Measurements from ENCODE around the gene COPG2. TPM values are rescaled to one million over a fixed set of nuclear protein-coding genes. Genes with fewer than 3 reads are reported as not detected.
A peak's percentile ranks its signal among the peaks of the same experiment; 100 is the strongest.
"Not testable (repeated sequence)": the region's sequence is repeated elsewhere in the genome, so short reads cannot be mapped to it uniquely, and the experiment has no call there.

The COPG2 gene
- total RNA-seq, 1 donor from 2014 or later, result 18.2 TPM

DNA sequence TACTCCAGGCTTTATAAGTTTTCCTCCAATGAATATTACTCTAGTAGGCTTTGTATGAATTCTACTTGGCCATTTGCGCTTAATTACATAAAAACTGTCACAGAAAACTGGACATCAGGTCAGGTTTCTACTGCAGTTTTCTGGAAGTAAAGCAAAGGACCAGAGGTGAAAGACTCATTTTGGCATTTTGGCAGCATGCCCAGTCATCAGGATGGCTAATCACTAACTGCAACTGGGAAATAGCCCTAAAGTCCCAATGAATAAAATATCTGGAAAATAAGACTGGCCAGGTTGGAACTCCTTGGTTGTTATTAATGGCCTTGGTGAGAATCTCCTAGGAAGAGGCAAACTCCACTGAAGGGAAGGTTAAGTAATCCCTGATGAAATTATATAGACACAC is 75.5 kb downstream of the COPG2 start:
- DNase-seq (no peak), ATAC-seq (ENCODE audit: poor library complexity) (no peak)
- intact Hi-C loops (cut with DNase I), result no loop called here

DNA sequence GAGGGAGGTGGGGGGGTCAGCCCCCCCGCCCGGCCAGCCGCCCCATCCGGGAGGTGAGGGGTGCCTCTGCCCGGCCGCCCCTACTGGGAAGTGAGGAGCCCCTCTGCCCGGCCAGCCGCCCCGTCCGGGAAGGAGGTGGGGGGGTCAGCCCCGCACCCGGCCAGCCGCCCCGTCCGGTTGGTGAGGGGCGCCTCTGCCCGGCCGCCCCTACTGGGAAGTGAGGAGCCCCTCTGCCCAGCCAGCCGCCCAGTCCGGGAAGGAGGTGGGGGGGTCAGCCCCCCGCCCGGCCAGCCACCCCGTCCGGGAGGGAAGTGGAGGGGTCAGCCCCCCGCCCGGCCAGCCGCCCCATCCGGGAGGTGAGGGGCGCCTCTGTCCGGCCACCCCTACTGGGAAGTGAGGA is 77.1 kb downstream of the COPG2 start:
- DNase-seq; intact Hi-C loops (cut with DNase I); ATAC-seq (ENCODE audit: poor library complexity): not testable (repeated sequence)

DNA sequence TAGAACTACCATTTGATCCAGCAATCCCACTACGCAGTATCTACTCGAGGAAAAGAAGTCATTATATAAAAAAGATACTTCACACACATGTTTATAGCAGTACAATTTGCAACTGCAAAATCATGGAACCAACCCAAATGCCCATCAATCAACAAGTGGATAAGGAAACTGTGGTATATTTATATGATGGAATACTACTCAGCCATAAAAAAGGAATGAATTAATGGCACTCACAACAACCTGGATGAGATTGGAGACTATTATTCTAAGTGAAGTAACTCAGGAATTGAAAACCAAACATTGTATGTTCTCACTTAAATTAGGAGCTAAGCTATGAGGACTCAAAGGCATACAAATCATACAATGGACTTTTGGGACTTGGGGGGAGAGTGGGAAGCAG is 82.6 kb downstream of the COPG2 start:
- intact Hi-C loops (cut with DNase I); ATAC-seq (ENCODE audit: poor library complexity); DNase-seq: not testable (repeated sequence)

DNA sequence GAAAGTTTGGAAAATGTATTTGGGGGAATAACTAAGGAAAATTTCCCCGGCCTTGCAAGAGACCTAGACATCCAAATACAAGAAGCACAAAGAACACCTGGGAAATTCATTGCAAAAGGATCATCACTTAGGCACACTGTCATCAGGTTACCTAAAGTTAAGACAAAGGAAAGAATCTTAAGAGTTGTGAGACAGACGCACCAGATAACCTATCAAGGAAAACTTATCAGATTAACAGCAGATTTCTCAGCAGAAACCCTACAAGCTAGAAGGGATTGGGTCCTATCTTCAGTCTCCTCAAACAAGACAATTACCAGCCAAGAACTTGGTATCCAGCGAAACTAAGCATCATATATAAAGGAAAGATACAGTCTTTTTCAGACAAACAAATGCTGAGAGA is 93.4 kb downstream of the COPG2 start:
- ATAC-seq (ENCODE audit: poor library complexity); intact Hi-C loops (cut with DNase I); DNase-seq: not testable (repeated sequence)

DNA sequence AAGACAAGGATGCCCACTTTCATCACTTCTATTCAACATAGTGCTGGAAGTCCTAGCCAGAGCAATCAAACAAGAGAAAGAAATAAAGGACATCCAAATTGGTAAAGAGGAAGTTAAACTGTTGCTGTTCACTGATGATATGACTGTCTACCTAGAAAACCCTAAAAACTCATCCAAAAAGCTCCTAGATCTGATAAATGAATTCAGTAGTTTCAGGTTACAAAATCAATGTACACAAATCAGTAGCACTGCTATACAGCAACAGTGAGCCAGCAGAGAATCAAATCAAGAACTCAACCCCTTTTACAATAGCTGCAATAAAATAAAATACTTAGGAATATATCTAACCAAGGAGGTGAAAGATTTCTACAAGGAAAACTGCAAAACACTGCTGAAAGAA is 98.4 kb downstream of the COPG2 start:
- ATAC-seq (ENCODE audit: poor library complexity); intact Hi-C loops (cut with DNase I); DNase-seq: not testable (repeated sequence)

DNA sequence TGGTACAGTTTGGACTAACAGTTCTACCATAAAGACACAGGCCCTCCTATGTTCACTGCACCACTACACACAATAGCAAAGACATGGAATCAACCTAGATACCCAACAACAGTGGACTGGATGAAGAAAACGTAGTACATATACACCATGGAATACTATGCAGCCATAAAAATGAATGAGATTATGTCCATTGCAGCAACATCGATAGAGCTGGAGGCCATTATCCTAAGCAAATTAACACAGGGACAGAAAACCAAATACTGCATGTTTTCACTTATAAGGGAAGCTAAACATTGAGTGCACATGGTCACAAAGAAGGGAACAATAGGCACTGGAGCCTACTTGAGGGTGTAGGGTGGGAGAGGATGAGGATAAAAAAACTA is 101.7 kb downstream of the COPG2 start:
- no peak for ATAC-seq (ENCODE audit: poor library complexity)
- no peak for DNase-seq
- intact Hi-C loops (cut with DNase I), result no loop called here

DNA sequence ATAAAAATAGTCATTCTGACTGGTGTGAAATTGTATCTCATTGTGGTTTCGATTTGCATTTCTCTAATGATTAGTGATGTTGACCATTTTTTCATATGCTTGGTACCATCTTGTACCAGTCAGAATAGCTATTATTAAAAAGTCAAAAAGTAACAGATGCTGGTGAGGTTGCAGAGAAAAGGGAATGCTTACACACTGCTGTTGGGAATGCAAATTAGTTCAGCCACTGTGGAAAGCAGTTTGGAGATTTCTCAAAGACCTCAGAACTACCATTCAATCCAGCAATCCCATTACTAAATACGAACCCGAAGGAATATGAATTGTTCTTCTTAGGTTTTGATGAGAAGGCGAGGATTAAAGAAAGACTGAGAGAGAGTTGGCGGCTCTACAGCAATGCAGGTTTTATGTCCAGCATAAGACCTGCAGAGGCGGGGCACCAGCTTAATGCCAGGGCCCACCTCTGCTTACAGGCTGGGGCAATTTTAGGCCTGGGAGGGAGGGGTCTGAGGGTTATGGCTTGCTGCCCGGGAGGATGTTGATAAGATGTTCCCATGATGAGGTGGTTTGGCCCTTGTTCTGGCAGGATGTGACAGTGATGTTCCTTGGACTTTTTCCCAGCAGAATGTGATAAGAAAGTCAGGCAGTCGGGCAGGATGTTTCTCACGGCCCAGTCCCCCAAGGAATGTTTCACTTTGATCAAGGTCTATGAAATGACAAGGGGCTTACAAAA is 102.2 kb downstream of the COPG2 start:
- intact Hi-C loops (cut with DNase I), result no loop called here
- DNase-seq (peak; percentile 87), ATAC-seq (ENCODE audit: poor library complexity) (peak; percentile 99)

DNA sequence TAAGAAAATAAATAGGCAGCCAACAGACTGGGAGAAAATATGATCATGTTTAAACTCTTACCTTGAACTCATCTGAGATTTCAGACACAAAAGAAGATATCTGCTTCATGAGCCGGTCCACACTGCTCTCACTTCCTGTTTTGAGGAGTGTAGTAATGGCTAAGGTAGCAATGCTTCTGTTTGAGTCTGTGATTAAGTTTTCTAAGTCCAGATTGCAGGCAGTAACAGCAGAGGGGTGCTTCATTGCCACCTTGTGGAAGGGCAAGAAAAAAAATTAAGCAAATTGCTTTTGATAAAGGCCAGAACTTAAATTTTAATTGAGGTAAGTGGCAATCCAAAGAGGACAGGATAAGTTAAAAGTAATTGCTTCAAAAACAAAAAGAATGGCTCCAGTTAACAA is 107.6 kb downstream of the COPG2 start:
- intact Hi-C loops (cut with DNase I), result no loop called here
- ATAC-seq (ENCODE audit: poor library complexity), result no peak
- no peak for DNase-seq

DNA sequence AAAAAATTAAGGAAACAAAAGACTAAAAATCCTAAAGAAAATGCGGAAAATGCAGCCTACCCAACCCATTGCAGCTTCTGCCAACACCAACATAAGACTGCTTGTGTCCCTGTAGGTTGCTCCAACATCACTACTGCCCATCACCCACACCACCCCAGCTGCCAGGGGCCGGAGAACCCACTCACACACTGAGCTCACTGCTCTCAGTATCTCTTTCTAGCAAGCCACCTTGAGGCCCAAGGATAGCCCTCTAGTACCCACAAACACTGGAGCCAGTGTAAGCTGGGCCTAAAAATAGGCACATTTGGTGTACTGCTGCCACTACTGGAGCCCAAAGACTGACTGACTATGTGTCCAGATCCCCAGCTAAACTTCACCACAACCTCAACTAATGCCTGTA is 109.4 kb downstream of the COPG2 start:
- ATAC-seq (ENCODE audit: poor library complexity) (peak; percentile 56), DNase-seq (no peak)
- intact Hi-C loops (cut with DNase I), result no loop called here

DNA sequence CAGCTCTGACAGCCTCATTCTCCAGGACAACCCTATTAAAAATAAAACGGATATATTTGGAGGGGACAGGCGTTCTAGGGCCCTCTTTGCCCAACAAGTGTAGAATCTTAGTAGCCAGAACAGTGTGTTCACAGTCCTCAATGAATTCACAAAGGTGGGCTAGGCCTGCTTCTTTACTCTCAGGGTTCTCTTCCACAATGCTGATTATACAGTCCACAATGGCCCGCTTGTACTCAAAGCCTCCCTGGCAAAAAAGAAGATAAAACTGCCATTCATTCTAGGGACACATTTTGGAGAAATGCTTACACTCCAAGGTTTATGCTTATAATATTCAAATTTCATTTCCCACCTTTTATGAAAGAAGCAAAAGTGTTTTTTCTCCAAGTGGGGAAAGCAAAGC is 114.1 kb downstream of the COPG2 start:
- DNase-seq, result no peak
- no peak for ATAC-seq (ENCODE audit: poor library complexity)
- intact Hi-C loops (cut with DNase I), result no loop called here

DNA sequence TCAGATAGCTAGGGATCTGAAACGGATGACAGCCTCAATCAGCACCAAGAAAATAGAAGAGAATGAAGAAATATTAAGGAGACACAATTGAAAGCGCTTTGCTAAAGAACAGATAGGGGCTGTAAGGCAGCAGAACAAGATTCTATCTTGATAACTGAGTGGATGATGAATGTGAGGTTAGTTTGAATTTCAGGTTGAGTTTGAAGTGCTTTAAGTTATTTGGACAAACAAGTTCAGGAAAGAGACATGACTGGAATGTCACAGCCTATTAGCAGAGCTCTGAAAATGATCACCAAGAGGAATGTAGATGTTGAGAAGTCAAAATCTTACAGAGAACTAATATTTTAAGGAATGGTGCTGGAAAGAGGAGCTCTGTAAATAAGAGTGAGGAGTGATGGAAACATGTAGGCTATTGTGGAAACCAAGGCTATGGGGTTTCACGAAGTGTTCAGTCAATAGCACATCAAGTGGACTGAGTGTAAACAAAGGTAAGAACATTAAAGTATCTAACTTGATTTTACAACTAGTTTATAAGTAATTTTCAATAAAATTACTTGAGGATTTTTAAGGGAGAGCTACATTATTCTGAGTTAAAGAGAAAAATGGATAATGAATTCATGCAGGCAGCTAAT is 115.0 kb downstream of the COPG2 start:
- ATAC-seq (ENCODE audit: poor library complexity) (no peak), DNase-seq (no peak)
- intact Hi-C loops (cut with DNase I), result no loop called here

DNA sequence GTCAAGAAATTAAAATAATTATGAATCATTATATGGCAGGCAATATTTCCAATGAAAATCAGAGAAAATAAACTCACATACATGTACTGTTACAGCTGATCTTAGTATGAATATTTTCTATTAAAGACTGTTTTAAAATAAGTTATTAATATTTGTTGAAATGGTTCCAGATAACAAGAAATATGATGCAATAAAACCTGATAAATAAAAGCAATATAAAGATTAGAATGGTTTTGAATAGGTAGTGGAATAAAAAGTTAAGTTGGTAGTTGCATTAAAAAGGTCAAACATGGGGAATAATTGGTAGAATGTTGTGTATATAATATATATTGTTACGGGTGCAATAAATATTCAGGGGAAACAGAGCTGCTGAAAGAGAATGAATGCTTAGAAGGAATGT is 124.2 kb downstream of the COPG2 start:
- ATAC-seq (ENCODE audit: poor library complexity) (no peak), DNase-seq (no peak)

DNA sequence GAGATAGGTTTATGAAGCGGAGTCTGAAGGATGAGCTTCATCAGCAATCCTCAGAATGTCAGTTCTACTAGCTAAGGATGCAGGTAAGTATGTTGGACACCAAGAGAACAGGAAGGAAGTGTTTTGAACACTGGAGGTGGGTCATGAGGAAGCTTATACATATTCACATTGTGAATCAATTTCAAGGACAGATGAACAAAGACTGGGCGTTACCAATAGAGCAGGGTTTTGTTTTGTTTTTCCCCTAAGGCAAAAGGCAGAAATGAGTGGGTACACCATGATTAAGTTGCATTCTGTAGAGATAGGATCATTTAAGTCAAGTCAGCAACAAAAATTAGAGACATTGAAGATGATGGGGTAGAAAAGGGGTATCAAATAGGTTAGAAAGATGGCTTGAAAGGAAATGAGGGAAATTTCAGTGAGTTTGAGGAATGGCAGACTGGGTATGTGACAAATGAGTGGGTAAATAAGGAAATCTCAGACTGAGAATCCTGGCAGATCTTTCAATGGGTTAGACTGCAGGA is 125.0 kb downstream of the COPG2 start:
- no peak for DNase-seq
- no peak for ATAC-seq (ENCODE audit: poor library complexity)
- intact Hi-C loops (cut with DNase I), result no loop called here

More for the DNA sequence above, 124.2 kb downstream of the COPG2 start:
- intact Hi-C loops (cut with DNase I), result no loop called here

DNA sequence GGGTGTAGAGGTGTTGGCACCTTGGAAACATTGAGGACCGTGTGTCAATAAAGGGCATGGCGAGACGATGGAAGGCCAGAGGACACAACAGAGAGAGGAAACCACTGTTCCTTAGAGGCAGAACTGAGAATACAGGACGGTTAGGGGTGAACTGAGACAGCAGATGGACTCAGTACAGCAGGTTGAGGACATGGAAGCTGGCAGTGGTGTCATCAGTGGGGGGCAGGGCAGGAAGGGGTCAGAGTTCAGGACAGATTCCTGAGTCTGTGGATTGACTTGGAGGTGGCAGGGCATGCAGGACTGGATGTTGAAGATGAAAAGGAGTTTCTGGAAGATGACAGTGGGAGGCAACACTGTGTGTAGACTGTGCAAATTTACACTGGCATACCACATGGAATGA is 126.3 kb downstream of the COPG2 start:
- DNase-seq; intact Hi-C loops (cut with DNase I); ATAC-seq (ENCODE audit: poor library complexity): not testable (repeated sequence)

DNA sequence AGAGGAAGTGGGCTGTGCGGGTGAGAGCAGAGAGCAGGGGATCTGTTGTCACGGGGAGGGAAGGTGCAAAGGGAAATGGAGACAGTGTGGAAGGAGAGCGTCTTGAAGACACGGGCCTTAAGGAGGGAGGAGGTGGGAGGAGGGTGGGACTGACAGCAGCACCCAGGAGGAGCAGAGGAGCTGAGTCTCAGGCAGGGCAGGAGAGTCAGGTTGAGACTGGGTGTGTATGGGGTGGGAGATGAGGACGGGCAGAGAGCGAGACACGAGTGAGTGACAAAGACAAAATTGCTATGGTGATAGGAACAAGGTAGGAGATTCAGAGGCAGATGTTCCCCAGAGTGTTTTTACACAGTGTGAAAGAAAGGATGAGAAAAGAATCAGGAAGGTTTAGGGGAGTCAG is 127.3 kb downstream of the COPG2 start:
- intact Hi-C loops (cut with DNase I); ATAC-seq (ENCODE audit: poor library complexity); DNase-seq: not testable (repeated sequence)

DNA sequence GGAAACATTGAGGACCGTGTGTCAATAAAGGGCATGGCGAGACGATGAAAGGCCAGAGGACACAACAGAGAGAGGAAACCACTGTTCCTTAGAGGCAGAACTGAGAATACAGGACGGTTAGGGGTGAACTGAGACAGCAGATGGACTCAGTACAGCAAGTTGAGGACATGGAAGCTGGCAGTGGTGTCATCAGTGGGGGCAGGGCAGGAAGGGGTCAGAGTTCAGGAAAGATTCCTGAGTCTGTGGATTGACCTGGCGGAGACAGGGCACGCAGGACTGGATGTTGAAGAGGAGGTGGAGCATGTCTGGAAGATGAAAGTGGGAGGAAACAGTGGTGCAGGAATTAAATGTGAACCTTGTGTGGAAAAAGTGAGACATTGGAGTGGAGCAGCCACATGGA is 130.7 kb downstream of the COPG2 start:
- intact Hi-C loops (cut with DNase I); ATAC-seq (ENCODE audit: poor library complexity): not testable (repeated sequence)

DNA sequence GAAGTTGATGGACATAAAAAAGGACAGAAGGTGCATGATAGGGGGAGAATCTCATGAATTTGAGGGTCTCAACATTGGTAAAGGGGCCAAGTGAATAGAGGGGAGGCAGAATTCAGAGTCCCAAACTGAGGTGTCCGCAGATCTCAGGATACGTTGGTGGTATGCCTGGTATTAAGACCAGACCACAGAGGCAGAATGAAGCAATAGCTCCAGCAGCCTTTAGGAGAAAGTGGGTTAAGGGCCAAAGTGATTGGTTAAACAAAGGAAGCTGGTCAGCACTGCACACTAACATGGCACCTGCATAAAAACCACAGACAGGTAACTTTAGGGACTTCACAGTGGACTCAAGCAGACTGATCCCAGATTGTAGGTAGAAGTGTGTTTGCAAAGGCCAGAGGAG is 139.1 kb downstream of the COPG2 start:
- no peak for DNase-seq
- intact Hi-C loops (cut with DNase I), result no loop called here
- ATAC-seq (ENCODE audit: poor library complexity), result no peak

More for the DNA sequence above, 130.7 kb downstream of the COPG2 start:
- DNase-seq, result not testable (repeated sequence)

DNA sequence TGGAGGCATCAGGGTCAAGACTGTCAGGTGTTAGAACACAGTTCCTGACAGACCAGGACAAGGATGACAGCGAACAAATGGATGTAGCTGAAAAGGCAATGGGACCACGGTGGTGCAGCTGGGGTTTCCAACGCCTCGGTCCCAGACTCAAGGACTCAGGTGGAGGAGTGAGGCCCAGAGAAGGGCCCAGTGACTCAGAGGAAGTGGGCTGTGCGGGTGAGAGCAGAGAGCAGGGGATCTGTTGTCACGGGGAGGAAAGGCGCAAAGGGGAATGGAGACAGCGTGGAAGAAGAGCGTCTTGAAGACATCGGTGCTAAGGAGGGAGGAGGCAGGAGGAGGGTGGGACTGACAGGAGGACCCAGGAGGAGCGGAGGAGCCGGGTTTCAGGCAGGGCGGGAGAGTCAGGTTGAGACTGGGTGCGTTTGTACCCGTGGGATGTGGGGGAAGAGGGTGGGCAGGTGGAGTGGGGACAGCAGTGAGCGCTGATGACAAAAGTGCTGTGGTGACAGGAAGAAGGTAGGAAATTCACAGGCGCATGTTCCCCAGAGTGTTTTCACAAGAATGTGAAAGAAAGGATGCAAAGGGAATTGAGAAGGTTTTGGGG is 140.7 kb downstream of the COPG2 start:
- ATAC-seq (ENCODE audit: poor library complexity); DNase-seq; intact Hi-C loops (cut with DNase I): not testable (repeated sequence)

DNA sequence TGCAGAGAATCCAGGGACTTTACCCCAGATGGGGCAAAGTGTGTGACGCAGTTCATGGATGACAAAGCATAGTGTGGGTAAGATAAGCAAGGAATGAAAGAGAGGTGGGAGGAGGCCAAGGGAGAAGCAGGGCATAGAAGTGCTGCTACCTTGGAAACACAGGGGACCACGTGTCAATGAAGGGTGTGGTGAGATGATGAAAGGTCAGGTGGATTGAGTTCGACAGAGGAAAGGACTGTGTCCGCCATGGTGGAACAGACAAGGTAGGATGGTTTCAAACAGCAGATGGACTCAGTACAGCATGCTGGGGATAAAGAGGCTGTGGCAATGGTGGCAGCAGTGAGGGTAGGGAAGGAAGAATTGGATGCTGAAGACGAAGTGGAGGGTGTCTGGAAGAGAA is 143.9 kb downstream of the COPG2 start:
- ATAC-seq (ENCODE audit: poor library complexity), result no peak
- intact Hi-C loops (cut with DNase I), result no loop called here
- no peak for DNase-seq
